Measurements from ENCODE around the gene TMEM129.

DNA sequence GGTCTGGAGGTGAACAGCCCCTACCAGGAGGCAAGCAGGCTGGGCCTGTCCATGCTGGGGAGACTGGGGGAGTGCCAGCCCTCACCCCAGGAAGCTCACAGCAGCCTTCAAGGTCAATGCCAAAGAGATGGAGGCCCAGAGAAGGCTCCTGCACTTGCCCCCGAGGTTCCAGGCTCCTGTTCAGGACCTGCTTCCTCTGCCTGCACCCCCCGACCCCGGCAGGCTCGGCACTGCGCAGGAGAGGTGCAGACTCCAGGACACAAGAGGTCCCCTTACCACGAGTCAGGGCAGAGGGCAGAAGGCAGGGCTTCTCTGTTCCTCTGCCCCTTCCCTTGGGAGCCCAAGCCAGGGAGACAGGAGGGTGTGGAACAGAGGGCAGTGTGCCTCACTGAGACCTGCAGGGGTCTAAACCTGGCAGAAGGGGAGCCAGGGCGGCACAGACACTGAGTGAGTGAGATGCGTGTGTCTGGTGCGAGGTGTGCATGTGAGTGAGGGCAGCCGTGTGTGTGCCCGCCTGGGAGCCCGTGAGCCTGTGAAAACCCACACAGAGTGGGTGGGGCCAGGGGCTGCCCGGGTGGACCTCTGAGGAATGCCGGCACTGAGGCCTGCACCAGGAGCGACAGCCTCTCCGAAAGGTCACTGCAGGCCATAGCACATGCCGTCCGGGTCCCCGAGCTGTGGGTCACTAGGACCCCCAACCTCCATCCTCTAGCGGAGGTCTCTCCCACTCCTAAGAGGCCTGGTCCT lies 41.3 kb upstream of the TMEM129 start:
- TF ChIP-seq, protein P1, sequence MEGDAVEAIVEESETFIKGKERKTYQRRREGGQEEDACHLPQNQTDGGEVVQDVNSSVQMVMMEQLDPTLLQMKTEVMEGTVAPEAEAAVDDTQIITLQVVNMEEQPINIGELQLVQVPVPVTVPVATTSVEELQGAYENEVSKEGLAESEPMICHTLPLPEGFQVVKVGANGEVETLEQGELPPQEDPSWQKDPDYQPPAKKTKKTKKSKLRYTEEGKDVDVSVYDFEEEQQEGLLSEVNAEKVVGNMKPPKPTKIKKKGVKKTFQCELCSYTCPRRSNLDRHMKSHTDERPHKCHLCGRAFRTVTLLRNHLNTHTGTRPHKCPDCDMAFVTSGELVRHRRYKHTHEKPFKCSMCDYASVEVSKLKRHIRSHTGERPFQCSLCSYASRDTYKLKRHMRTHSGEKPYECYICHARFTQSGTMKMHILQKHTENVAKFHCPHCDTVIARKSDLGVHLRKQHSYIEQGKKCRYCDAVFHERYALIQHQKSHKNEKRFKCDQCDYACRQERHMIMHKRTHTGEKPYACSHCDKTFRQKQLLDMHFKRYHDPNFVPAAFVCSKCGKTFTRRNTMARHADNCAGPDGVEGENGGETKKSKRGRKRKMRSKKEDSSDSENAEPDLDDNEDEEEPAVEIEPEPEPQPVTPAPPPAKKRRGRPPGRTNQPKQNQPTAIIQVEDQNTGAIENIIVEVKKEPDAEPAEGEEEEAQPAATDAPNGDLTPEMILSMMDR (IDR thresholded peaks at IDR 0.05) = no peak
- TF ChIP-seq EZH2 (IDR thresholded peaks at IDR 0.05) = no peak

Measured in neural progenitor cell (in vitro differentiated cells).